ENCODE measurements around the gene CKAP5.
A peak's percentile ranks its signal among the peaks of the same experiment; 100 is the strongest.

CKAP5 gene
- total RNA-seq: 96.2 to 180 (median 141) reads per million in 9 experiments

- Mint-ChIP-seq H3K4me1 (ENCODE audit: low read depth in 2 of 2) (peaks cover 29 to 40% of the 10 kb centered on the region in 2 donors), H3K27ac (peak within 1 kb of the TSS; percentile 91 to 94), H3K9me3 (no peaks in the 10 kb centered on the region), H3K36me3 (ENCODE audit: insufficient read depth) (peaks cover 19% of the 10 kb centered on the region), H3K4me3 (peak within 1 kb of the TSS; percentile 97 to 98), H3K27me3 (no peaks in the 10 kb centered on the region)
- DNase-seq (peak; percentile 79 to 82 (median 79)), ATAC-seq (replicated peaks) (peak; percentile 92)
These were observed at the start of gene CKAP5 for GRCh38 chr11:46845740-46846509. Gene CKAP5 (minus strand): TSS chr11:46846280. CDS start chr11:46821231, 25,049 bp downstream.

- ATAC-seq (replicated peaks) (no peak), DNase-seq (no peak)
- Mint-ChIP-seq H3K27ac (no peak overlapping the region), H3K9me3 (no peaks in the 10 kb centered on the region), H3K27me3 (peaks cover 6 to 22% of the 10 kb centered on the region in 2 donors), H3K36me3 (ENCODE audit: insufficient read depth) (no peaks in the 10 kb centered on the region), H3K4me3 (no peak overlapping the region), H3K4me1 (ENCODE audit: low read depth in 2 of 2) (no peaks in the 10 kb centered on the region)
These were observed 49.7 kb upstream of the CKAP5 start for GRCh38 chr11:46895821-46896220.

GRCh38 chr11:46894961-46895360, 48.9 kb upstream of the CKAP5 start:
- Mint-ChIP-seq H3K27ac (no peak overlapping the region), H3K9me3 (no peaks in the 10 kb centered on the region), H3K36me3 (ENCODE audit: insufficient read depth) (peaks cover 3% of the 10 kb centered on the region), H3K4me3 (no peak overlapping the region), H3K27me3 (peaks cover 6 to 21% of the 10 kb centered on the region in 2 donors), H3K4me1 (ENCODE audit: low read depth in 2 of 2) (no peaks in the 10 kb centered on the region)
- ATAC-seq (replicated peaks) (no peak), DNase-seq (no peak)

GRCh38 chr11:46894506-46894905, 48.4 kb upstream of the CKAP5 start:
- Mint-ChIP-seq H3K27ac (no peak overlapping the region), H3K4me1 (ENCODE audit: low read depth in 2 of 2) (no peaks in the 10 kb centered on the region), H3K9me3 (no peaks in the 10 kb centered on the region), H3K36me3 (ENCODE audit: insufficient read depth) (peaks cover 3% of the 10 kb centered on the region), H3K27me3 (peaks cover 6 to 21% of the 10 kb centered on the region in 2 donors), H3K4me3 (no peak overlapping the region)
- no peak for ATAC-seq (replicated peaks)
- no peak for DNase-seq

GRCh38 chr11:46892838-46893237, 46.8 kb upstream of the CKAP5 start:
- Mint-ChIP-seq H3K27me3 (peaks cover 0 to 24% of the 10 kb centered on the region in 2 donors), H3K4me3 (no peak overlapping the region), H3K4me1 (ENCODE audit: low read depth in 2 of 2) (no peaks in the 10 kb centered on the region), H3K9me3 (no peaks in the 10 kb centered on the region), H3K27ac (no peak overlapping the region), H3K36me3 (ENCODE audit: insufficient read depth) (peaks cover 3% of the 10 kb centered on the region)
- no peak for DNase-seq
- no peak for ATAC-seq (replicated peaks)

GRCh38 chr11:46892109-46892508, 46.0 kb upstream of the CKAP5 start:
- Mint-ChIP-seq H3K9me3 (no peaks in the 10 kb centered on the region), H3K36me3 (ENCODE audit: insufficient read depth) (peaks cover 3% of the 10 kb centered on the region), H3K4me3 (no peak overlapping the region), H3K27me3 (peaks cover under 1 to 27% of the 10 kb centered on the region in 2 donors), H3K27ac (no peak overlapping the region), H3K4me1 (ENCODE audit: low read depth in 2 of 2) (no peaks in the 10 kb centered on the region)
- ATAC-seq (replicated peaks) (no peak), DNase-seq (no peak)

- H3K9me3 Mint-ChIP-seq: no peaks in the 10 kb centered on the region
- H3K4me1 Mint-ChIP-seq (ENCODE audit: low read depth in 2 of 2): no peaks in the 10 kb centered on the region
- no peak overlapping the region for H3K27ac Mint-ChIP-seq
- H3K36me3 Mint-ChIP-seq (ENCODE audit: insufficient read depth): peaks cover 3% of the 10 kb centered on the region
- H3K4me3 Mint-ChIP-seq: no peak overlapping the region
- ATAC-seq (replicated peaks): no peak
- H3K27me3 Mint-ChIP-seq: peaks cover 12 to 33% of the 10 kb centered on the region in 2 donors
- no peak for DNase-seq
These were observed 44.6 kb upstream of the CKAP5 start for GRCh38 chr11:46890665-46891064.

GRCh38 chr11:46889689-46890475, 43.8 kb upstream of the CKAP5 start:
- peaks cover 3% of the 10 kb centered on the region for H3K36me3 Mint-ChIP-seq (ENCODE audit: insufficient read depth)
- peak; percentile 73 to 80 (median 74) for DNase-seq
- H3K4me3 Mint-ChIP-seq: no peak overlapping the region
- no peaks in the 10 kb centered on the region for H3K4me1 Mint-ChIP-seq (ENCODE audit: low read depth in 2 of 2)
- H3K9me3 Mint-ChIP-seq: no peaks in the 10 kb centered on the region
- H3K27me3 Mint-ChIP-seq: peaks cover 12 to 32% of the 10 kb centered on the region in 2 donors
- no peak overlapping the region for H3K27ac Mint-ChIP-seq
- peak; percentile 92 for ATAC-seq (replicated peaks)

- Mint-ChIP-seq H3K4me3 (no peak overlapping the region), H3K4me1 (ENCODE audit: low read depth in 2 of 2) (no peaks in the 10 kb centered on the region), H3K27me3 (peaks cover 12 to 32% of the 10 kb centered on the region in 2 donors), H3K36me3 (ENCODE audit: insufficient read depth) (peaks cover 3% of the 10 kb centered on the region), H3K27ac (no peak overlapping the region), H3K9me3 (no peaks in the 10 kb centered on the region)
- ATAC-seq (replicated peaks) (peak; percentile 7), DNase-seq (no peak)
These were observed 43.2 kb upstream of the CKAP5 start for GRCh38 chr11:46889251-46889650.

- H3K4me3 Mint-ChIP-seq: no peak overlapping the region
- H3K4me1 Mint-ChIP-seq (ENCODE audit: low read depth in 2 of 2): no peaks in the 10 kb centered on the region
- no peak overlapping the region for H3K27ac Mint-ChIP-seq
- no peaks in the 10 kb centered on the region for H3K9me3 Mint-ChIP-seq
- peaks cover 3% of the 10 kb centered on the region for H3K36me3 Mint-ChIP-seq (ENCODE audit: insufficient read depth)
- DNase-seq (no peak), ATAC-seq (replicated peaks) (no peak)
- peaks cover 16 to 36% of the 10 kb centered on the region in 2 donors for H3K27me3 Mint-ChIP-seq
These were observed 42.6 kb upstream of the CKAP5 start for GRCh38 chr11:46888636-46889035.

- Mint-ChIP-seq H3K27me3 (peaks cover 19 to 46% of the 10 kb centered on the region in 2 donors), H3K9me3 (no peaks in the 10 kb centered on the region), H3K36me3 (ENCODE audit: insufficient read depth) (peaks cover 3% of the 10 kb centered on the region), H3K27ac (no peak overlapping the region), H3K4me3 (no peak overlapping the region), H3K4me1 (ENCODE audit: low read depth in 2 of 2) (no peaks in the 10 kb centered on the region)
- ATAC-seq (replicated peaks) (no peak), DNase-seq (no peak)
These were observed 40.1 kb upstream of the CKAP5 start for GRCh38 chr11:46886211-46886610.

- no peaks in the 10 kb centered on the region for H3K9me3 Mint-ChIP-seq
- no peak for ATAC-seq (replicated peaks)
- no peaks in the 10 kb centered on the region for H3K4me1 Mint-ChIP-seq (ENCODE audit: low read depth in 2 of 2)
- no peak overlapping the region for H3K27ac Mint-ChIP-seq
- peaks cover 7 to 53% of the 10 kb centered on the region in 2 donors for H3K27me3 Mint-ChIP-seq
- H3K36me3 Mint-ChIP-seq (ENCODE audit: insufficient read depth): no peaks in the 10 kb centered on the region
- H3K4me3 Mint-ChIP-seq: no peak overlapping the region
- DNase-seq: no peak
These were observed 33.0 kb upstream of the CKAP5 start for GRCh38 chr11:46879056-46879585.

GRCh38 chr11:46877580-46877979, 31.5 kb upstream of the CKAP5 start:
- ATAC-seq (replicated peaks): no peak
- Mint-ChIP-seq H3K9me3 (no peaks in the 10 kb centered on the region), H3K36me3 (ENCODE audit: insufficient read depth) (no peaks in the 10 kb centered on the region), H3K4me1 (ENCODE audit: low read depth in 2 of 2) (no peaks in the 10 kb centered on the region), H3K27me3 (peaks cover 10 to 55% of the 10 kb centered on the region in 2 donors), H3K4me3 (no peak overlapping the region), H3K27ac (no peak overlapping the region)
- DNase-seq: no peak

Data from effector memory CD8-positive, alpha-beta T cell (primary cell).